KMS-11 (cell line): ENCODE measurements around the gene GJA5.
A peak's percentile ranks its signal among the peaks of the same experiment; 100 is the strongest.

ENCODE experiments used
- H2AFZ ChIP-seq: fragments of 200-600 bp; sonication (generic); 2 replicates; pipeline ENCODE4 v1.6.1; 2016; ENCODE audit warnings: antibody characterized with exemption, mixed run types, low read depth
- H3K27ac ChIP-seq: fragments of 200-600 bp; sonication (generic); 2 replicates; pipeline ENCODE4 v1.6.1; 2016; ENCODE audit warnings: mild to moderate bottlenecking, mixed run types
- H3K27me3 ChIP-seq: fragments of 200-600 bp; sonication (generic); 2 replicates; pipeline ENCODE4 v1.6.1; 2017; ENCODE audit warnings: mild to moderate bottlenecking, low read depth, mixed run types, moderate library complexity; ENCODE audit not compliant: insufficient read depth
- H3K36me3 ChIP-seq: fragments of 200-600 bp; sonication (generic); 2 replicates; pipeline ENCODE4 v1.6.1; 2017; ENCODE audit warnings: mild to moderate bottlenecking, mixed run types; ENCODE audit not compliant: insufficient read depth
- H3K4me1 ChIP-seq: fragments of 200-600 bp; sonication (generic); 2 replicates; pipeline ENCODE4 v1.6.1; 2016; ENCODE audit warnings: mild to moderate bottlenecking, low read depth, mixed run types; ENCODE audit not compliant: poor library complexity, severe bottlenecking
- H3K4me2 ChIP-seq: fragments of 200-600 bp; sonication (generic); 2 replicates; pipeline ENCODE4 v1.7.0; 2016; ENCODE audit warnings: mild to moderate bottlenecking, mixed run types
- H3K4me3 ChIP-seq: fragments of 200-600 bp; sonication (generic); IDR thresholded peaks from 2 replicates; pipeline ENCODE4 v1.6.1; 2017; ENCODE audit warnings: low read depth, low read length, mixed read lengths; ENCODE audit not compliant: insufficient read depth
- H3K79me2 ChIP-seq: fragments of 200-600 bp; sonication (generic); 2 replicates; pipeline ENCODE4 v1.6.1; 2016; ENCODE audit warnings: low read depth, mixed run types; ENCODE audit not compliant: insufficient read depth
- H3K9ac ChIP-seq: fragments of 200-600 bp; sonication (generic); 2 replicates; pipeline ENCODE4 v1.6.1; 2016; ENCODE audit warnings: mild to moderate bottlenecking, mixed run types
- H4K20me1 ChIP-seq: fragments of 200-600 bp; sonication (generic); 2 replicates; pipeline ENCODE4 v1.6.1; 2016; ENCODE audit warnings: mild to moderate bottlenecking, mixed run types; ENCODE audit not compliant: insufficient read depth
- TF ChIP-seq, protein P1 (sequence below): fragments of 200-600 bp; sonication (generic); conservative IDR thresholded peaks from 2 replicates; pipeline ENCODE4 v1.6.1; 2017; ENCODE audit warnings: low read depth, mild to moderate bottlenecking, antibody characterized with exemption, low read length, moderate library complexity, mixed read lengths

GJA5 gene

DNA sequence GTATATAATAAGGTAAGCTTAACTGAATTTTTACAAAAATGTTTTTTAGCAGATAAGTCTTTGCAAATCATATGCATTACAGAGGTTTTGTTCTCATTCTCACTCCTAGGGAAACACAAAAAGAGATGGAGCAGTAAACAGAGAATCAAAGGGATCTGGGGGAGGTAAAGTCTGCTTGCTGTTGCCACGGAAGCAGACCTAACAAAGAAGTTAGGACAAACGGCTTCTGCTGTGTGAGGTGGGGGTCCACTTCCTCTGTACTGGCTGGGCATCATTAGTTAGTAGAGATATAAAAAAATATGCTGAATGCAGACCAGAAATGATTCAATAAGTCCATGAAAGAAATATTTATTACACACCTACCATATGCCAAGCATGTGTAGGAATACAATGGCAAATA lies 34.2 kb downstream of the GJA5 start:
- Histone ChIP-seq H3K27ac (no peak overlapping the region), H3K4me1 (no peaks in the 10 kb centered on the region), H3K79me2 (no peaks in the 10 kb centered on the region), H4K20me1 (no peaks in the 10 kb centered on the region), H3K4me2 (no peak overlapping the region), H3K27me3 (no peaks in the 10 kb centered on the region), H2AFZ (no peak overlapping the region), H3K9ac (no peak overlapping the region), H3K4me3 (no peak overlapping the region), H3K36me3 (no peaks in the 10 kb centered on the region)
- TF ChIP-seq, protein P1, sequence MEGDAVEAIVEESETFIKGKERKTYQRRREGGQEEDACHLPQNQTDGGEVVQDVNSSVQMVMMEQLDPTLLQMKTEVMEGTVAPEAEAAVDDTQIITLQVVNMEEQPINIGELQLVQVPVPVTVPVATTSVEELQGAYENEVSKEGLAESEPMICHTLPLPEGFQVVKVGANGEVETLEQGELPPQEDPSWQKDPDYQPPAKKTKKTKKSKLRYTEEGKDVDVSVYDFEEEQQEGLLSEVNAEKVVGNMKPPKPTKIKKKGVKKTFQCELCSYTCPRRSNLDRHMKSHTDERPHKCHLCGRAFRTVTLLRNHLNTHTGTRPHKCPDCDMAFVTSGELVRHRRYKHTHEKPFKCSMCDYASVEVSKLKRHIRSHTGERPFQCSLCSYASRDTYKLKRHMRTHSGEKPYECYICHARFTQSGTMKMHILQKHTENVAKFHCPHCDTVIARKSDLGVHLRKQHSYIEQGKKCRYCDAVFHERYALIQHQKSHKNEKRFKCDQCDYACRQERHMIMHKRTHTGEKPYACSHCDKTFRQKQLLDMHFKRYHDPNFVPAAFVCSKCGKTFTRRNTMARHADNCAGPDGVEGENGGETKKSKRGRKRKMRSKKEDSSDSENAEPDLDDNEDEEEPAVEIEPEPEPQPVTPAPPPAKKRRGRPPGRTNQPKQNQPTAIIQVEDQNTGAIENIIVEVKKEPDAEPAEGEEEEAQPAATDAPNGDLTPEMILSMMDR = no peak

GRCh38 chr1:147725685-147726084 lies 34.7 kb downstream of the GJA5 start:
- Histone ChIP-seq H3K9ac (no peak overlapping the region), H3K27ac (no peak overlapping the region), H3K36me3 (no peaks in the 10 kb centered on the region), H3K27me3 (no peaks in the 10 kb centered on the region), H4K20me1 (no peaks in the 10 kb centered on the region), H3K4me2 (no peak overlapping the region), H3K79me2 (no peaks in the 10 kb centered on the region), H2AFZ (no peak overlapping the region), H3K4me3 (no peak overlapping the region), H3K4me1 (no peaks in the 10 kb centered on the region)
- TF ChIP-seq, protein P1 = no peak

GRCh38 chr1:147723691-147724323 lies 36.6 kb downstream of the GJA5 start:
- no peaks in the 10 kb centered on the region for H3K79me2 ChIP-seq
- no peaks in the 10 kb centered on the region for H3K27me3 ChIP-seq
- no peak overlapping the region for H3K4me3 ChIP-seq
- H3K4me1 ChIP-seq = no peaks in the 10 kb centered on the region
- no peak overlapping the region for H3K4me2 ChIP-seq
- no peak overlapping the region for H2AFZ ChIP-seq
- H3K36me3 ChIP-seq = no peaks in the 10 kb centered on the region
- H3K27ac ChIP-seq = no peak overlapping the region
- no peaks in the 10 kb centered on the region for H4K20me1 ChIP-seq
- TF ChIP-seq, protein P1 = 0 out of 2 replicates have a peak, but pooled peaks have one; percentile 27
- no peak overlapping the region for H3K9ac ChIP-seq

DNA sequence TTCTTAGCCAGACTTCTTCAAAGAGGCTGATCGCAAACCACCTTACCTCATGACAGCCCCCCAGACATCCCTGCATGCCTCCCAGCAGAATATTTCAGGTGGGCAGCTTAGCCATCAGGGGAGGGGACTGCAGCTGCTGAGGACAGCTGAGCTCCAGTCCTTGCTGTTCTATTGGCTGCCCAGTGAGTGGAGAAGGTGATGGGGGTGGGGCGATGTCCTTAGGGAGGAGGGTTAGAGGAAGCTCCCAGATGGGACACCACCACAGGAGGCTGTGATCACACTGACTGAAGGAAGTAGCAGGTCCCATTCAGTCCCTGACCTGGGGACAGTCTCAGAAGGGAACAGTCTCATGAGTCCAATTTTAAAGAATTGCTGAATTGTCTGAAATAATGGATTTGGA lies 38.3 kb downstream of the GJA5 start:
- TF ChIP-seq, protein P1 = no peak
- H3K4me2 ChIP-seq = no peak overlapping the region
- H2AFZ ChIP-seq = no peak overlapping the region
- no peak overlapping the region for H3K9ac ChIP-seq
- no peaks in the 10 kb centered on the region for H3K79me2 ChIP-seq
- no peaks in the 10 kb centered on the region for H4K20me1 ChIP-seq
- no peak overlapping the region for H3K4me3 ChIP-seq
- no peaks in the 10 kb centered on the region for H3K27me3 ChIP-seq
- no peaks in the 10 kb centered on the region for H3K4me1 ChIP-seq
- no peak overlapping the region for H3K27ac ChIP-seq
- H3K36me3 ChIP-seq = no peaks in the 10 kb centered on the region
